Upper lobe of left lung (tissue), 6 donors: ENCODE measurements around the gene ACTG1. TPM values are rescaled to one million over a fixed set of nuclear protein-coding genes. Genes with fewer than 3 reads are reported as not detected.

Source experiments
- ATAC-seq, 2 donors: fragments of 200-7000 bp; cut with Tn5 transposase; one replicate each; pipeline ENCODE4 v1.9.1; 2022; ENCODE audit warnings: mild to moderate bottlenecking in 2 of 2, moderate library complexity in 2 of 2; ENCODE audit not compliant: low FRiP score in 2 of 2
- DNase-seq, 2 donors: peaks; one replicate each; pipeline ENCODE4 v3.0.0-alpha.2; 2019 to 2020
- H3K27ac ChIP-seq, 4 donors: fragments of 200-600 bp; sonication (generic); one replicate each; pipeline ENCODE4 v1.5.1; 2016 to 2019
- H3K27me3 ChIP-seq, 4 donors: fragments of 200-600 bp; sonication (generic); one replicate each; pipeline ENCODE4 v1.5.1; 2017 to 2019
- H3K36me3 ChIP-seq, 4 donors: fragments of 200-600 bp; sonication (generic); one replicate each; pipeline ENCODE4 v1.5.1; 2016 to 2019
- H3K4me1 ChIP-seq, 4 donors: fragments of 200-600 bp; sonication (generic); one replicate each; pipeline ENCODE4 v1.5.1; 2018 to 2019
- H3K4me3 ChIP-seq, 4 donors: fragments of 200-600 bp; sonication (generic); one replicate each; pipeline ENCODE4 v1.5.1; 2017 to 2019; ENCODE audit warnings: mild to moderate bottlenecking in 2 of 4, moderate library complexity in 1 of 4
- H3K9me3 ChIP-seq, 4 donors: fragments of 200-600 bp; sonication (generic); one replicate each; pipeline ENCODE4 v1.5.1; 2018 to 2019
- CTCF ChIP-seq, 6 experiments: fragments of 450-650 bp in 4 of 6; fragments of 200-600 bp in 2 of 6; sonication (generic) in 2 of 6; IDR thresholded peaks; one replicate each; pipeline ENCODE4 v1.5.1; 2016 to 2019; ENCODE audit warnings: antibody characterized with exemption in 6 of 6
- EP300 ChIP-seq, 4 donors: sonication (generic); formaldehyde crosslinking; IDR thresholded peaks; one replicate each; pipeline ENCODE4 v1.5.1; 2017; ENCODE audit warnings: antibody characterized with exemption in 4 of 4, control low read depth in 2 of 4
- POLR2A ChIP-seq, 4 donors: fragments of 450-650 bp; IDR thresholded peaks; one replicate each; pipeline ENCODE4 v1.5.1; 2016 to 2017; ENCODE audit warnings: antibody characterized with exemption in 4 of 4, mild to moderate bottlenecking in 2 of 4
- POLR2AphosphoS5 ChIP-seq, 2 donors: sonication (generic); formaldehyde crosslinking; IDR thresholded peaks; one replicate each; pipeline ENCODE4 v1.5.1; 2017; ENCODE audit warnings: antibody characterized with exemption in 2 of 2
- WGBS, 2 donors: methylation state at CpG; one replicate each; pipeline ENCODE4 v1.1.5; 2017 to 2018; 5-methylcytosine and 5-hydroxymethylcytosine counted together
- total RNA-seq, 6 donors: library from RNA; depleted of rRNA in 4 of 6; stranded (reverse); fragments of >200 nt in 4 of 6; gene quantifications; one replicate each; pipeline versions ENCODE4 v1.1.0 to v1.2.1, GENCODE V29; 2016 to 2021
- donor health status: DM: no; HTN: no; CAD: no; lungs with moderate emphysema.
- donor health status: DM: no; HTN: yes; CAD: no; lungs with severe emphysema.

ACTG1 gene
- total RNA-seq, 6 donors from 2014 or later: 902 to 3,864 (median 2,097) TPM

- no peaks in the 10 kb centered on the region for H3K27me3 ChIP-seq
- no peak for ATAC-seq
- 88 to 94% methylated on average over 22 to 27 of the region's 27 CpGs for WGBS, 2 donors
- TF ChIP-seq POLR2AphosphoS5 (IDR thresholded peaks at IDR 0.05) (no peak), POLR2A (IDR thresholded peaks at IDR 0.05) (no peak), CTCF (IDR thresholded peaks at IDR 0.05) (no peak), EP300 (IDR thresholded peaks at IDR 0.05) (no peak)
- H3K36me3 ChIP-seq: no peaks in the 10 kb centered on the region
- no peak overlapping the region for H3K4me3 ChIP-seq
- H3K9me3 ChIP-seq: no peaks in the 10 kb centered on the region
- no peak overlapping the region for H3K27ac ChIP-seq
- DNase-seq: peak in 1 of 2 donors; percentile 82
- peaks cover 12 to 35% (median 20%) of the 10 kb centered on the region in 4 donors for H3K4me1 ChIP-seq
Measured at GRCh38 chr17:81489012-81489997, 23.3 kb downstream of the ACTG1 start.

GRCh38 chr17:81488276-81488860, 24.2 kb downstream of the ACTG1 start:
- 34 to 35% methylated on average over 7 to 23 of the region's 52 CpGs for WGBS, 2 donors

GRCh38 chr17:81487487-81488275, 24.9 kb downstream of the ACTG1 start:
- 46 to 65% methylated on average over 12 to 13 of the region's 87 CpGs for WGBS, 2 donors
- TF ChIP-seq EP300 (IDR thresholded peaks at IDR 0.05) (no peak), POLR2AphosphoS5 (IDR thresholded peaks at IDR 0.05) (peak in 1 of 2 donors; percentile 44), CTCF (IDR thresholded peaks at IDR 0.05) (peak in 1 of 6 experiments; percentile 15), POLR2A (IDR thresholded peaks at IDR 0.05) (peak in 3 of 4 donors; percentile 55 to 91 (median 59))
- ATAC-seq: peak; percentile 61 to 92
- H3K27ac ChIP-seq: peak overlapping the region; percentile 84 to 91 (median 88)
- H3K4me1 ChIP-seq: peaks cover 20 to 43% (median 30%) of the 10 kb centered on the region in 4 donors
- H3K27me3 ChIP-seq: no peaks in the 10 kb centered on the region
- H3K9me3 ChIP-seq: no peaks in the 10 kb centered on the region
- DNase-seq: peak; percentile 74 to 97
- H3K36me3 ChIP-seq: no peaks in the 10 kb centered on the region
- peak overlapping the region; percentile 52 to 71 (median 62) for H3K4me3 ChIP-seq

More at GRCh38 chr17:81488276-81488860, 24.2 kb downstream of the ACTG1 start:
- Histone ChIP-seq H3K27me3 (no peaks in the 10 kb centered on the region), H3K9me3 (no peaks in the 10 kb centered on the region), H3K4me1 (peaks cover 20 to 44% (median 27%) of the 10 kb centered on the region in 4 donors), H3K36me3 (no peaks in the 10 kb centered on the region), H3K4me3 (peak overlapping the region; percentile 52 to 71 (median 62)), H3K27ac (peak overlapping the region; percentile 84 to 91 (median 88))
- DNase-seq: peak in 1 of 2 donors; percentile 85
- TF ChIP-seq POLR2AphosphoS5 (IDR thresholded peaks at IDR 0.05) (no peak), POLR2A (IDR thresholded peaks at IDR 0.05) (peak in 1 of 4 donors; percentile 5), CTCF (IDR thresholded peaks at IDR 0.05) (no peak), EP300 (IDR thresholded peaks at IDR 0.05) (no peak)
- peak in 1 of 2 donors; percentile 1 for ATAC-seq

GRCh38 chr17:81487089-81487486, 25.5 kb downstream of the ACTG1 start:
- H3K27ac ChIP-seq: no peak overlapping the region
- peaks cover 20 to 43% (median 30%) of the 10 kb centered on the region in 4 donors for H3K4me1 ChIP-seq
- no peaks in the 10 kb centered on the region for H3K27me3 ChIP-seq
- ATAC-seq: no peak
- no peaks in the 10 kb centered on the region for H3K36me3 ChIP-seq
- TF ChIP-seq EP300 (IDR thresholded peaks at IDR 0.05): no peak
- TF ChIP-seq POLR2AphosphoS5 (IDR thresholded peaks at IDR 0.05): no peak
- no peak for TF ChIP-seq CTCF (IDR thresholded peaks at IDR 0.05)
- TF ChIP-seq POLR2A (IDR thresholded peaks at IDR 0.05): no peak
- 75% methylated on average over 10 of the region's 10 CpGs for WGBS, 2 donors
- peak overlapping the region in 1 of 4 donors; percentile 71 for H3K4me3 ChIP-seq
- no peaks in the 10 kb centered on the region for H3K9me3 ChIP-seq
- DNase-seq: no peak
